HG02973 (cell line): ENCODE measurements around the gene TNFSF15.

Source experiments
- ATAC-seq: cut with Tn5 transposase; IDR thresholded peaks from one replicate; pipeline ENCODE4 v1.9.1; 2021; ENCODE audit warnings: moderate library complexity; ENCODE audit not compliant: unreplicated experiment

The TNFSF15 gene

DNA sequence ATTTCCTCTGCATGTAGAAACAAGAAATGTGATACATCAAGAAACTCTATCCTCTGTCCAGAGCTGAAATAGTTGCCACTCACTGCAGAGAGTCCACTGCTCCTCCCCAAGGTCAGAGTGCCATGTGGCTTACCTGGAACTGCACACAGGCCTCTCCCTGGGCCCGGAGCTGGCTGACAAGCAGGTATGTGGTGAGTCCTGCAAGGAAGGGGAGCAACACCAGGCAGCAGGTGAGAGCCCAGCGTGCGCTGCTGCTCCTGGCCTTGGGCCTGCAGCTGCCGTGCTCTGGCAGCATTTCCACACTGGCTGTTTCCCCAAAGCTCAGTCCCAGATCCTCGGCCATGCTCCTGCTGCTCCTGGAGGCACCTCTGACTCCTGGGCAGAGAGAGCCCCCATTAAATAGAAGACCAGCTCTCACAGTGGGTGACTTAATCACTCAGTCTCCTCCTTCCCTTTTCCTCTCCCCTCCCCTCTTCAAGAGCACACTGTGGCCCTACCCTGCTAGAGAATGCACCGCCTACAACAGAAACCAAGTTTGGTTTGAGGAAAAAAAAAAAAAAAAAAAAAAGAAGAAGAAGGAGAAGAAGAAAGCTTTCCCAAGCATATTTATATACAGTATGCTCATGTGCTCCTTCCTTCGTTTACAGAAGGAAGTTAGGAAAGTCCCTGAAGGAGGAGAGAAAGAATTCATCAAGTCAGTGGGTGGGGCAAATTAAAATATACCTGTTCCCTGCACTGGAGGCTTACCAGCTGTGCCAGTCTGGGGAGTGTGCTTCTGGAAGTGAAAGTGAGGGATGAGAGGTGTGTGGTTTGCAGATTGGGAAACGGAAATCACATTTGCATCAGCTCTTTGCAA is at the start of gene TNFSF15:
TSS of gene TNFSF15 (minus strand) at position 370 of the 856 bp plus-strand sequence. CDS start at position 343, 27 bp downstream.
- peak; percentile 94 for ATAC-seq

- ATAC-seq, result no peak
These were observed 49.6 kb upstream of the TNFSF15 start for GRCh38 chr9:114855488-114855887.

DNA sequence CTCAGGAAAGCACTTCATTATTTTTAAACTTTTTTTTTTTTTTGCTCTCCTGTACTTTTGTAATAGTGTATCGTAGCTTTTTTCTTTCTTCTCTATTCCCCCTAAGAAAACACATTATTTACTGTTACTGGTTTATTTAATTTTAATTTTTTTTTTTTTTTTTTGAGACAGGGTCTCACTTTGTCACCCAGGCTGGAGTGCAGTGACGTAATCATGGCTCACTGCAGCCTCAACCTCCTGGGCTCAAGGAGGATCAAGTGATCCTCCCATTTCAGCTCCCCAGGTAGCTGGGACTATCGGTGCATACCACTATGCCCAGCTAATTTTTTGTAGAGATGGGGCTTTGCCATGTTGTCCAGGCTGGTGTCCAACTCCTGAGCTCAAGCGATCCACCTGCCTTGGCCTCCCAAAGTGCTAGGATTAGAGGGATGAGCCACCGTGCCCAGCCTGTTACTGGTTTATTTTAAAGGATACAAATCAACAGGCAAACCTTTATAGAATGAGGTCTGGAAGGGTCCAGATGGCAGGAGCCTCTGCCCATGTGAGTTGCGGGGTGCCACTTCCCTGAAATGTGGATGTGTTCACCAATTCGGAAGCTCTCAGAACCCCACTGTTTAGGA is 49.0 kb upstream of the TNFSF15 start:
- no peak for ATAC-seq

DNA sequence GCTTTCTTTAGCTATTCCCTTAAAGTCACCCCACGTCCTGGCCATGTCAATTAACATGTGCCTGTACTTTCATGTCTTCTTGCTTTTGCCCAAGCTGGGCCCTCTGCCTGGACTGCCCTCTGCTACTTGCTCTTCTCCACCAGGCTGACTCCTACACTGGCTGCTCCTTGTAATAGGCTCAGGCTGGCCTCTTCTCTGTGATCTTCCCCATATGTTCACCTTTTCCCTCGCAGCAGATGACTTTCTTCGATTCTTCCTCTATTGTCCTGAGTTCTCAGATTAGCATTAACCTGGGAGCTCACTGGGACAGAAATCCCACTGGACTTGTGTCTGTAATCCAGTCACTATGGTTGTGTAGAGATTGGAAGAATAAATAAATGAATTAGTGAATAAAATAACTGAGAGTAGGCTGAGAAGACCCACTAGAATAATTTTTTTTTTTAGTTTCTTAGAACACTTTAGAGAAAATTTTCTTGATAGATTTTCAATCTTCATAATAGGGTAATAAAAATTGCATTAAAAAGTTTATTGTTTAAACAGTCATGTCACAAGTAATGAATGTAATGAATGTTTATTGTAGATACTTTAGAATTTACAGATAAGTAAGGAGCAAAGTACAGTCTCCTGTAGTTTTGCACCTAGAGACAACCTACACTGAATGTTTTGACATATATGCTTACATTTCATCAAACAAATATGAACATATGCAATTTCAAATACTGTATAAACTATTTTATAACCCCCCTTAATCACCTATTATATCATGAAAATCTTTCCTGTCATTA is 47.4 kb upstream of the TNFSF15 start:
- no peak for ATAC-seq

- ATAC-seq, result no peak
These were observed 46.3 kb upstream of the TNFSF15 start for GRCh38 chr9:114852050-114852594.

GRCh38 chr9:114851306-114851705 is 45.5 kb upstream of the TNFSF15 start:
- ATAC-seq, result no peak

DNA sequence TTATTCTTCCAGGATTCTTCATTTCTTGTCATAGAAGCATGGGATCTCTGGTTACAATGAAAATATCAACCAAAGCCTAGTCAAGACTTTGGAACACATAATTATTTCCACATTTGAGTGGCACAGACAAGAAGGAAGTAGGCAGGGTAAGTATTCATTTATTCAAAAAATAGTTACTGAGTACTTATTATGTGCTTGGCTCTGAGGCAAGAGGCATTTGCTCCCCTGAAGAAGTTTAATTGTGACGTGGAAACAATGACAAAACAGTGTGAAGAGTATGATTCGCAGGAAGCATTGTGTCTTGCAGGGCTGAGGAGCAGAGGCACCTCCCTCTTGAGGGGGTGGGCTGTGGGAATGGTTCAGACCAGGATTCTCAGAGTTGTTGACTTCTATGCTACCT is 45.0 kb upstream of the TNFSF15 start:
- no peak for ATAC-seq

DNA sequence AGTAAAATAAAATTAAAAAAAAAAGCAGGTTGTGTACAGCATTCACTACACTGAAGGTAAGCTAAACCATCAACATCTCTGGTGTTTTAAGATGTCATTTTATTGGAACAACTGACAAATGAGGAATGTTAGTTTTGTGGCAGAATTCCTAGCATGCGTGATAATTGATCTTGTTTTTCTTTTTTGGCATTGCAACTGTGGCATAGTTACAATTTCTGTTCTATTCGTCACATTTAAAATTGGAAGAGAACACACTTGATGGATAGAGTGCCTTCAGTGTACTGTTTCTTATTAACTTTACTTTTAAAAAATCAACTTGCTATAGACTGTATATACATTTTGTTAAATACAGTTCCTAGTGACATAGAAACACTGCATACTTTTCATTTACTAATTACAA is 43.6 kb upstream of the TNFSF15 start:
- ATAC-seq, result no peak

- ATAC-seq, result no peak
These were observed 41.9 kb upstream of the TNFSF15 start for GRCh38 chr9:114847492-114848417.

DNA sequence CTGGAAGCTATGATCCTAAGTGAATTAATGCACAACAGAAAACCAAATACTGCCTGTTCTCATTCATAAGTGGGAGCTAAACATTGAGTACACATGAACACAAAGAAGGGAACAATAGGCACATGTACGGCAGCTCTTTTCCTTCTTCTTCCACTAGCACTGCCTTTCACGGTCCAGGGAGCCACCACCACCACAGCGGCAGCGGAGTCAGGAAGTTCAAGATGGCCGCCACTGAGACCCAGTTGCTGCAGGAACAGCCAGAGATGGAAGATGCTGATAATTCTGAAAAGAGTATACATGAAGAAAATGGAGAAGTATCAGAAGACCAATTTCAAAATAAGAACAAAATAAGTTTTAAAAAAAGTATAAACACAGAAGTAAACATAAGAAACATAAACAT is 39.5 kb upstream of the TNFSF15 start:
- ATAC-seq, result no peak

- ATAC-seq, result no peak
These were observed 38.9 kb upstream of the TNFSF15 start for GRCh38 chr9:114844766-114845165.

- no peak for ATAC-seq
These were observed 32.1 kb upstream of the TNFSF15 start for GRCh38 chr9:114837923-114838322.

DNA sequence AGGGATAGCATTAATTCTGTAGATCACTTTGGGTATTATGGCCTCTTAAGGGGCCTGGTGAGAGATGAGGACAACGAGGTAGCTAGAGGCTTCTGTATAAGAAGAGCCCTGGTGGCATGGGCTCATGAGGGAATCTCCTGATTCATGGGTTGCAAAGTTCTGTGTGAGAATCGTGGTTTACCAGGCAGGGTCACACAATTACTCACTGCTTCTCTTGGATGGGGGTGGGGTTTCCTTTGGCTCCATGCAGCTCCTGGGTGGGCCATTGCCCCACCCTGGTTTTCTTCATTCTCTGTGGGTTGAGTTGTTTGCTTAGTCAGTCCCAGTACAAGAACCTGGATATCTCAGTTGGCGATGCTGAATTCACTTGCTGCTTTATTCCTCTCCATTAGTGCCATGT is 30.9 kb upstream of the TNFSF15 start:
- no peak for ATAC-seq

DNA sequence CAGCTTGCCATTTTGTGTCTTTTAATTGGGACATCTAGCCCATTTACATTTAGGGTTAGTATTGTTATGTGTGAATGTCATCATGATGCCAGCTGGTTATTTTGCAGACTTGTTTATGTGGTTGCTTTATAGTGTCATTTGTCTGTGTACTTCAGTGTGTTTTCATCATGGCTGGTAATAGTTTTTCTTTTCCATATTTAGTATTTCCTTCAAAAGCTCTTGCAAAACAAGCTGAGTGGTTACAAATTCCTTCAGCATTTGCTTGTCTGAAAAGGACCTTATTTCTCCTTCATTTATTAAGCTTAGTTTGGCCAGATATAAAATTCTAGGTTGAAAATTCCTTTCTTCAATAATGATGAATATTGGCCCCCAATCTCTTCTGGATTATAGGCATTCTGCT is 28.5 kb upstream of the TNFSF15 start:
- no peak for ATAC-seq

- ATAC-seq, result no peak
These were observed 24.7 kb upstream of the TNFSF15 start for GRCh38 chr9:114830546-114830945.

DNA sequence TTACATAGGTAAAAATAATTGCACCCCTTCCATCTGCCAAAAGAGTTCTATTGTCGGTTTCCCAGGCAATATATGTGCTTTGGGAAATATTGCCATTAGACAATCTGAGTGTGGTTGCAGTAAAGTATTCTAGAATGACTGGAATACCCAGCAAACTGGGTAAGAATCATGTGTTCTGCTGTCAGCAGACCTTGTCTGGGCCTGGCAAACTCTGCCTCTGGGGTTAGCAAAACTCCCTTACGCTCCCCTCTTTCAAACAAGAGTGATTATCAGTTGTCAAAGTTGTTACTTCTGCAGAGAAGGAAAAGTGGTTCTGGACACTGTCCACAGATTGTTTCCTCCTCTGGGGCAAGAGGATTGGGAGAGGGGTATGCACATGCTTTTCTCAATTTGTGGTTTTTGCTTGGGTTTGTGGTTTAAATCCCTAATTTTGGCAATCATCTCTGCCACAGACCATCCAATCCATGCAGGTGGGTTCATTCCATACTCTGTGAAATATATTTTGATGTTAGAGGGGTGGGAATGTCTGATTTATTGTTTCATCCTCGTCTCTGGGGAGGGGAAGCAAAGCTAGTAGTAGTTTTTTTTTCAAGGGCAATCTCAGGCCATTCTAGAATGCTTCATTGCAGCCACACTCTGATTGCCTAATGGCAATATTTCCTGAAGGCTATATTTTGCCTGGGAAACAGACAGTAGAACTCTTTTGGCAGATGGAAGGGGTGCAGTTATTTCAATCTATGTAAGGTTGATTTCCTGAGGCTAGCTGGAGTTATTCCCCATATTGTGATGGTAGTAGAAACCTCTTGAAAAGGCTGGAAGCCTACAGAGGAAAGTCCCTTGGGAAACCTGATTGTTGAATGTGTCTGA is 24.0 kb upstream of the TNFSF15 start:
- no peak for ATAC-seq

- ATAC-seq, result no peak
These were observed 22.4 kb upstream of the TNFSF15 start for GRCh38 chr9:114828303-114828650.

DNA sequence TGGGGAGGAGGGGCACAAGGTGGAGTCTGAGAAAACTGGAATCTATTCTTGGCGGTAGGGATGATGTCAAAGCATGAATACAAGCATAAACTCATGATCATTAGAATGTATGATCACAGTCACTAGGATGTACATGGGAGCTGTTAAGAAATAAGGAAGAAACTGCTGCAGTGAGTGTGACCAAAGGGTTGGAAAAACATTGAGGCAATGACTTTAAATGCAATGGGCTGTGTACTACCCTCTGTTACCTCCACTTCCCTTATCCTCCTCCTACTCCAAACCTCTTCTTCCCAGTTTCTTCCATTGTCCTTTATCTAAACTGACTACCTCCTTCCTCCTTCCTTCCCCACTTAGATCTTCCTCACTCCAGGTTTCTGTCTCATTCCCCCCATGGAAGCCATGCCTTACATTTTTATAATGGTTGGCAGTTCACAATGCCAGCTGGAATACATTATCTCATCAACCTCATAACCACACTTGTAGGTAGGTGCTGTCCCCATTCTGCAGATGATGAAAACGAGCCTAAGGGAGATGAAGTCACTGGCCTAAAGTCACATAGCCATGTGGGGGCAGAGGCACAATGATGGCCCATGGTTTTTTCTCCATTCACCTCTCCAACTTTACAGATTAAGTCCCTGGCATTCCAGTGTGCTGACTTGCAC is 21.9 kb upstream of the TNFSF15 start:
- ATAC-seq, result no peak

GRCh38 chr9:114826431-114826830 is 20.6 kb upstream of the TNFSF15 start:
- ATAC-seq, result no peak
